ENCODE measurements around the gene SNRK. TPM values are rescaled to one million over a fixed set of nuclear protein-coding genes. Genes with fewer than 3 reads are reported as not detected.

Gene SNRK
- total and polyA plus RNA-seq, 9 of the 15 experiments (the other 6 are each of a cell fraction or from before 2014, with no cell fraction given): 1.7 to 12.3 (median 7.3) TPM

GRCh38 chr3:43372809-43373559 lies 86.6 kb downstream of the SNRK start:
- no peak overlapping the region for H3K4me2 ChIP-seq (ENCODE audit: insufficient read depth, low read length)
- TF ChIP-seq ZNF584 (CRISPR knock-in tag; IDR thresholded peaks at IDR 0.05; ENCODE audit: low read depth) (no peak), FOXO4 (CRISPR knock-in tag; IDR thresholded peaks at IDR 0.05) (no peak), FIP1L1 (IDR thresholded peaks at IDR 0.05; ENCODE audit: low read depth, low read length, poor library complexity, severe bottlenecking) (no peak)
- POLR2A ChIA-PET: interaction anchor here (0.6 to 1.5 kb wide), 3 partner anchors 12 to 47 kb away, joined by 3 to 5 read pairs (median 3); no protein-coding TSS in a partner anchor
- ATAC-seq: no peak
- H3K36me3 ChIP-seq (ENCODE audit: control insufficient read depth, insufficient read depth, low read length): no peaks in the 10 kb centered on the region
- H3K4me1 ChIP-seq (replicated peaks in 1 of 2; ENCODE audit: control insufficient read depth in 2 of 2, insufficient read depth in 2 of 2, low read length in 2 of 2): peaks cover 0 to 3% of the 10 kb centered on the region in 2 experiments; a peak in 1 of 5 replicates
- no peak overlapping the region for H2AFZ ChIP-seq (ENCODE audit: low read depth, low read length)
- no peak for DNase-seq (ENCODE audit: extremely low read depth in 1 of 4, low spot score in 3 of 4)
- WGBS (ENCODE audit: insufficient coverage, low coverage, missing lambda C conversion rate): 27% methylated on average over 11 of the region's 11 CpGs
- H3K27ac ChIP-seq (ENCODE audit: extremely low read depth, low read depth, low read length): no peak overlapping the region
- peaks cover 2% of the 10 kb centered on the region for H3K9me1 ChIP-seq (ENCODE audit: control insufficient read depth, insufficient read depth, low read length)
- H3K9me3 ChIP-seq (replicated peaks; ENCODE audit: control insufficient read depth, insufficient read depth, low read depth, low read length): no peaks in the 10 kb centered on the region
- peaks cover 9% of the 10 kb centered on the region; the same call in 1 of the 2 replicates for H4K20me1 ChIP-seq (replicated peaks; ENCODE audit: control insufficient read depth, insufficient read depth, low read length)
- no peak overlapping the region; a peak in 1 of 4 replicates for H3K9ac ChIP-seq (ENCODE audit: insufficient read depth in 1 of 2, low read depth in 2 of 2, low read length in 2 of 2)
- in situ Hi-C loops (cut with MboI) (no loop called here), intact Hi-C loops (cut with micrococcal nuclease) (no loop called here)
- FAIRE-seq: no peak
- H3K27me3 ChIP-seq (ENCODE audit: control insufficient read depth in 2 of 2, insufficient read depth in 2 of 2, low read length in 2 of 2): no peaks in the 10 kb centered on the region
- CTCF ChIA-PET (ENCODE audit: low intra/inter-chr PET ratio): no interaction called here
- BruUV-seq (replicated peaks): no TSS peak
- no peak overlapping the region for H3K4me3 ChIP-seq
- no peaks in the 10 kb centered on the region for H3K79me2 ChIP-seq (ENCODE audit: control insufficient read depth, insufficient read depth, low read length)

Data from K562 (cell line).